Activated CD8-positive, alpha-beta T cell treated with anti-CD3 and anti-CD28 coated beads, Interleukin-2, amount 10 ng/mL, durations not matched to agents 7 days and 5 days (primary cell): Measurements from ENCODE around the gene CCDC188. TPM values are rescaled to one million over a fixed set of nuclear protein-coding genes. Genes with fewer than 3 reads are reported as not detected.

Source experiments
- ATAC-seq: fragments of 150-1000 bp; cut with Tn5 transposase; one replicate; pipeline ENCODE4 v1.10.0; 2021; ENCODE audit warnings: moderate library complexity
- CTCF ChIA-PET: fragments of 350-600 bp; sonication (Branson Sonifier 250); formaldehyde crosslinking; loops from one replicate; lab custom pipeline; 2021; ENCODE audit warnings: antibody characterized with exemption; lab: Charles Lee
- POLR2A ChIA-PET: fragments of 350-600 bp; sonication (Branson Sonifier 250); formaldehyde crosslinking; loops from one replicate; lab custom pipeline; 2021; ENCODE audit warnings: antibody characterized with exemption; lab: Charles Lee
- DNase-seq: peaks from one replicate; pipeline ENCODE4 v3.0.0-alpha.2; 2020
- H3K27ac Mint-ChIP-seq: one replicate; pipeline ENCODE4 v1.8.0; 2021; ENCODE audit warnings: mild to moderate bottlenecking, mixed read lengths
- H3K27me3 Mint-ChIP-seq: one replicate; pipeline ENCODE4 v1.8.0; 2021; ENCODE audit warnings: low read depth, mixed read lengths
- H3K36me3 Mint-ChIP-seq: one replicate; pipeline ENCODE4 v1.8.0; 2021; ENCODE audit warnings: low read depth, mixed read lengths
- H3K4me1 Mint-ChIP-seq: one replicate; pipeline ENCODE4 v1.8.0; 2021; ENCODE audit warnings: low read depth, mixed read lengths
- H3K4me3 Mint-ChIP-seq: one replicate; pipeline ENCODE4 v1.8.0; 2021; ENCODE audit warnings: mild to moderate bottlenecking, mixed read lengths
- H3K9me3 Mint-ChIP-seq: one replicate; pipeline ENCODE4 v1.8.0; 2022; ENCODE audit warnings: mixed read lengths; ENCODE audit not compliant: insufficient read depth
- total RNA-seq, 2 experiments: library from RNA; stranded (reverse); gene quantifications; one replicate each; pipeline ENCODE4 v1.2.3, GENCODE V29; 2021

The CCDC188 gene
- total RNA-seq, 2 experiments from 2014 or later, result not detected

GRCh38 chr22:20182365-20182764, 31.5 kb upstream of the CCDC188 start:
- no peak for ATAC-seq
- Mint-ChIP-seq H3K4me1 (no peaks in the 10 kb centered on the region), H3K27ac (no peak overlapping the region), H3K4me3 (no peak overlapping the region), H3K36me3 (no peaks in the 10 kb centered on the region), H3K9me3 (no peaks in the 10 kb centered on the region), H3K27me3 (no peaks in the 10 kb centered on the region)
- POLR2A ChIA-PET, result no interaction called here
- CTCF ChIA-PET, result no interaction called here
- no peak for DNase-seq

GRCh38 chr22:20181884-20182236, 31.0 kb upstream of the CCDC188 start:
- CTCF ChIA-PET, result interaction anchor here (1.5 kb wide), 1 partner anchor 24 kb away, joined by 3 read pairs; no protein-coding TSS in a partner anchor
- ATAC-seq (no peak), DNase-seq (no peak)
- H3K9me3 Mint-ChIP-seq, result no peaks in the 10 kb centered on the region
- H3K4me1 Mint-ChIP-seq, result no peaks in the 10 kb centered on the region
- no peaks in the 10 kb centered on the region for H3K27me3 Mint-ChIP-seq
- no peak overlapping the region for H3K27ac Mint-ChIP-seq
- no peaks in the 10 kb centered on the region for H3K36me3 Mint-ChIP-seq
- POLR2A ChIA-PET, result no interaction called here
- H3K4me3 Mint-ChIP-seq, result no peak overlapping the region

- ChIA-PET POLR2A (no interaction called here), CTCF (interaction anchor here (1.5 kb wide), 1 partner anchor 24 kb away, joined by 3 read pairs; no protein-coding TSS in a partner anchor)
- ATAC-seq, result no peak
- Mint-ChIP-seq H3K9me3 (no peaks in the 10 kb centered on the region), H3K4me1 (no peaks in the 10 kb centered on the region), H3K27ac (no peak overlapping the region), H3K27me3 (no peaks in the 10 kb centered on the region), H3K36me3 (no peaks in the 10 kb centered on the region), H3K4me3 (no peak overlapping the region)
- no peak for DNase-seq
These were observed 30.5 kb upstream of the CCDC188 start for GRCh38 chr22:20181194-20181883.

- H3K36me3 Mint-ChIP-seq, result no peaks in the 10 kb centered on the region
- no peaks in the 10 kb centered on the region for H3K4me1 Mint-ChIP-seq
- no peaks in the 10 kb centered on the region for H3K27me3 Mint-ChIP-seq
- H3K9me3 Mint-ChIP-seq, result no peaks in the 10 kb centered on the region
- CTCF ChIA-PET, result interaction anchor here (1.1 to 1.5 kb wide), 2 partner anchors 23 to 58 kb away, joined by 3 to 4 read pairs; no protein-coding TSS in a partner anchor
- POLR2A ChIA-PET, result no interaction called here
- ATAC-seq, result no peak
- no peak for DNase-seq
- no peak overlapping the region for H3K4me3 Mint-ChIP-seq
- no peak overlapping the region for H3K27ac Mint-ChIP-seq
These were observed 29.8 kb upstream of the CCDC188 start for GRCh38 chr22:20180640-20181039.

- DNase-seq, result no peak
- H3K4me3 Mint-ChIP-seq, result no peak overlapping the region
- H3K9me3 Mint-ChIP-seq, result no peaks in the 10 kb centered on the region
- H3K4me1 Mint-ChIP-seq, result no peaks in the 10 kb centered on the region
- ATAC-seq, result no peak
- CTCF ChIA-PET, result interaction anchor here (1.1 to 1.5 kb wide), 2 partner anchors 23 to 59 kb away, joined by 3 to 4 read pairs; no protein-coding TSS in a partner anchor
- POLR2A ChIA-PET, result no interaction called here
- no peaks in the 10 kb centered on the region for H3K36me3 Mint-ChIP-seq
- no peak overlapping the region for H3K27ac Mint-ChIP-seq
- no peaks in the 10 kb centered on the region for H3K27me3 Mint-ChIP-seq
These were observed 29.4 kb upstream of the CCDC188 start for GRCh38 chr22:20180245-20180630.

GRCh38 chr22:20179455-20180244, 28.8 kb upstream of the CCDC188 start:
- POLR2A ChIA-PET, result no interaction called here
- Mint-ChIP-seq H3K4me3 (no peak overlapping the region), H3K27ac (no peak overlapping the region), H3K36me3 (no peaks in the 10 kb centered on the region), H3K9me3 (no peaks in the 10 kb centered on the region), H3K27me3 (no peaks in the 10 kb centered on the region), H3K4me1 (no peaks in the 10 kb centered on the region)
- CTCF ChIA-PET, result interaction anchor here (1.1 kb wide), 1 partner anchor 59 kb away, joined by 4 read pairs; no protein-coding TSS in a partner anchor
- ATAC-seq (no peak), DNase-seq (no peak)

- Mint-ChIP-seq H3K4me3 (no peak overlapping the region), H3K27me3 (no peaks in the 10 kb centered on the region), H3K4me1 (no peaks in the 10 kb centered on the region), H3K9me3 (no peaks in the 10 kb centered on the region), H3K36me3 (no peaks in the 10 kb centered on the region), H3K27ac (no peak overlapping the region)
- ATAC-seq (no peak), DNase-seq (no peak)
- ChIA-PET CTCF (no interaction called here), POLR2A (no interaction called here)
These were observed 28.0 kb upstream of the CCDC188 start for GRCh38 chr22:20178915-20179227.

- Mint-ChIP-seq H3K36me3 (no peaks in the 10 kb centered on the region), H3K9me3 (no peaks in the 10 kb centered on the region), H3K4me3 (no peak overlapping the region), H3K27me3 (no peaks in the 10 kb centered on the region), H3K4me1 (no peaks in the 10 kb centered on the region), H3K27ac (no peak overlapping the region)
- DNase-seq (no peak), ATAC-seq (no peak)
- POLR2A ChIA-PET, result no interaction called here
- CTCF ChIA-PET, result no interaction called here
These were observed 27.4 kb upstream of the CCDC188 start for GRCh38 chr22:20178075-20178914.

- POLR2A ChIA-PET, result no interaction called here
These were observed 26.5 kb upstream of the CCDC188 start for GRCh38 chr22:20177217-20177911.

GRCh38 chr22:20176421-20177085, 25.7 kb upstream of the CCDC188 start:
- ChIA-PET POLR2A (no interaction called here), CTCF (no interaction called here)
- Mint-ChIP-seq H3K36me3 (no peaks in the 10 kb centered on the region), H3K27me3 (no peaks in the 10 kb centered on the region), H3K9me3 (no peaks in the 10 kb centered on the region), H3K27ac (no peak overlapping the region), H3K4me1 (no peaks in the 10 kb centered on the region), H3K4me3 (no peak overlapping the region)
- no peak for DNase-seq
- ATAC-seq, result no peak

More at GRCh38 chr22:20177217-20177911, 26.5 kb upstream of the CCDC188 start:
- Mint-ChIP-seq H3K4me3 (no peak overlapping the region), H3K4me1 (no peaks in the 10 kb centered on the region), H3K27me3 (no peaks in the 10 kb centered on the region), H3K36me3 (no peaks in the 10 kb centered on the region), H3K9me3 (no peaks in the 10 kb centered on the region), H3K27ac (no peak overlapping the region)
- DNase-seq, result no peak
- CTCF ChIA-PET, result no interaction called here
- ATAC-seq, result no peak

GRCh38 chr22:20175597-20175900, 24.7 kb upstream of the CCDC188 start:
- ChIA-PET POLR2A (no interaction called here), CTCF (no interaction called here)
- Mint-ChIP-seq H3K4me3 (no peak overlapping the region), H3K27me3 (no peaks in the 10 kb centered on the region), H3K36me3 (no peaks in the 10 kb centered on the region), H3K27ac (no peak overlapping the region), H3K4me1 (no peaks in the 10 kb centered on the region), H3K9me3 (no peaks in the 10 kb centered on the region)
- ATAC-seq (no peak), DNase-seq (no peak)
